Measurements from ENCODE around the gene BUD23. TPM values are rescaled to one million over a fixed set of nuclear protein-coding genes. Genes with fewer than 3 reads are reported as not detected.
A peak's percentile ranks its signal among the peaks of the same experiment; 100 is the strongest.

The BUD23 gene
- total and polyA plus RNA-seq, 10 donors: 44.2 to 71.4 (median 54.6) TPM

DNA sequence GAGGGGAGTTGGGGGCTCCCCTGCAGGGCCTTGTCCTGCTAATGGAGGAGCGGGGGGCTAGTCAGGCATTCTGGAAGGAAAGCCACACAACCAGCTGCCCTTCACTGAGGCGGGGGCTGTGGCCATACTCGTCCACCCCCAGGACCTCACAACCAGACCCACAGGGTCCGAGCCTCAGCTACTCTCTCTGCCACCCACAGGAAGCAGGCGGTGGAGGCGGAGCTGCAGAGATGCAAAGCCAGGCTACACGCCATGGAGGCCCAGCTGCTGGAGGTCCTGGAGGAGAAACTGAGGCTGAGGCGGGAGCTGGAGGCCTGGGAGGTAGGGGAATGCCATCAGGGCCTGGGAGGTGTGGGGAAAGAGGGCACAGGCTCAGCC is 52.1 kb downstream of the BUD23 start:
- H3K27ac ChIP-seq: peak overlapping the region in 5 of 8 donors; percentile 56 to 89 (median 83)
- TF ChIP-seq, protein P1, sequence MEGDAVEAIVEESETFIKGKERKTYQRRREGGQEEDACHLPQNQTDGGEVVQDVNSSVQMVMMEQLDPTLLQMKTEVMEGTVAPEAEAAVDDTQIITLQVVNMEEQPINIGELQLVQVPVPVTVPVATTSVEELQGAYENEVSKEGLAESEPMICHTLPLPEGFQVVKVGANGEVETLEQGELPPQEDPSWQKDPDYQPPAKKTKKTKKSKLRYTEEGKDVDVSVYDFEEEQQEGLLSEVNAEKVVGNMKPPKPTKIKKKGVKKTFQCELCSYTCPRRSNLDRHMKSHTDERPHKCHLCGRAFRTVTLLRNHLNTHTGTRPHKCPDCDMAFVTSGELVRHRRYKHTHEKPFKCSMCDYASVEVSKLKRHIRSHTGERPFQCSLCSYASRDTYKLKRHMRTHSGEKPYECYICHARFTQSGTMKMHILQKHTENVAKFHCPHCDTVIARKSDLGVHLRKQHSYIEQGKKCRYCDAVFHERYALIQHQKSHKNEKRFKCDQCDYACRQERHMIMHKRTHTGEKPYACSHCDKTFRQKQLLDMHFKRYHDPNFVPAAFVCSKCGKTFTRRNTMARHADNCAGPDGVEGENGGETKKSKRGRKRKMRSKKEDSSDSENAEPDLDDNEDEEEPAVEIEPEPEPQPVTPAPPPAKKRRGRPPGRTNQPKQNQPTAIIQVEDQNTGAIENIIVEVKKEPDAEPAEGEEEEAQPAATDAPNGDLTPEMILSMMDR (IDR thresholded peaks at IDR 0.05 in 8 of 11, conservative IDR thresholded peaks at IDR 0.05 in 3 of 11): no peak
- TF ChIP-seq POLR2AphosphoS5 (IDR thresholded peaks at IDR 0.05): no peak
- DNase-seq: peak; percentile 80
- no peak overlapping the region for H3K4me3 ChIP-seq
- intact Hi-C loops (cut with DNase I; ENCODE audit: low total_unique reads): loop anchor here (5.0 to 10.0 kb wide), 2 partner anchors 51 to 117 kb away; partner anchors contain the start of genes BUD23 and DNAJC30
- 87 to 100% (median 91%) methylated on average over 1 to 8 of the region's 8 CpGs for WGBS, 5 donors
- H3K36me3 ChIP-seq: peaks cover 0 to 23% (median 14%) of the 10 kb centered on the region in 6 donors
- no peaks in the 10 kb centered on the region for H3K9me3 ChIP-seq
- H3K27me3 ChIP-seq (replicated peaks in 1 of 7): no peaks in the 10 kb centered on the region
- peaks cover 6 to 57% (median 31%) of the 10 kb centered on the region in 6 donors for H3K4me1 ChIP-seq

DNA sequence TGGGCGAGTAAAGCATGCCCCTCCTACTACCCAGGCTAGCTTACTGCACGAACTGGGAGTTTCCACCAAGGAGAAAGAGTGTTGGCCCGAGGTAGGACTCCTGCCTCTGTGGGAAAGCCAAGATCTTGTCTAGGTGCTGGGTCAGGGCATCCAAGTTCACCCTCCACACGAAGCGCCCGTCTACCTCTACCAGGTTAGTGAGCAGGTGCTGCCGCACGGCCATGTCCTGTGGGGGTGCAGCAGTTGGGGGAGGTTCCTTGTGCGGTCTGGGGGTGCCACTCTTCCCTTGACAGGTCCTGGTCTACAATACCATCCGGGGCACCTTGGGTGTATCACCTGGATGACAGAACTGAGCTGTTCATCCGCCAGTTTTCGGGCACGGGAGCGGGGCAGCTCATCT is 53.5 kb downstream of the BUD23 start:
- peaks cover 0 to 23% (median 14%) of the 10 kb centered on the region in 6 donors for H3K36me3 ChIP-seq
- peaks cover 6 to 51% (median 31%) of the 10 kb centered on the region in 6 donors for H3K4me1 ChIP-seq
- H3K4me3 ChIP-seq: no peak overlapping the region
- DNase-seq: peak; percentile 79
- no peaks in the 10 kb centered on the region for H3K27me3 ChIP-seq (replicated peaks in 1 of 7)
- no peaks in the 10 kb centered on the region for H3K9me3 ChIP-seq
- TF ChIP-seq POLR2A (IDR thresholded peaks at IDR 0.05) (no peak), POLR2AphosphoS5 (IDR thresholded peaks at IDR 0.05) (no peak)
- TF ChIP-seq, protein P1 (IDR thresholded peaks at IDR 0.05 in 8 of 11, conservative IDR thresholded peaks at IDR 0.05 in 3 of 11): no peak
- 90 to 98% (median 93%) methylated on average over 5 to 14 of the region's 14 CpGs for WGBS, 5 donors
- no peak overlapping the region for H3K27ac ChIP-seq
- intact Hi-C loops (cut with DNase I; ENCODE audit: low total_unique reads): loop anchor here (5.0 to 10.0 kb wide), 2 partner anchors 52 to 115 kb away; partner anchors contain the start of genes BUD23 and DNAJC30

DNA sequence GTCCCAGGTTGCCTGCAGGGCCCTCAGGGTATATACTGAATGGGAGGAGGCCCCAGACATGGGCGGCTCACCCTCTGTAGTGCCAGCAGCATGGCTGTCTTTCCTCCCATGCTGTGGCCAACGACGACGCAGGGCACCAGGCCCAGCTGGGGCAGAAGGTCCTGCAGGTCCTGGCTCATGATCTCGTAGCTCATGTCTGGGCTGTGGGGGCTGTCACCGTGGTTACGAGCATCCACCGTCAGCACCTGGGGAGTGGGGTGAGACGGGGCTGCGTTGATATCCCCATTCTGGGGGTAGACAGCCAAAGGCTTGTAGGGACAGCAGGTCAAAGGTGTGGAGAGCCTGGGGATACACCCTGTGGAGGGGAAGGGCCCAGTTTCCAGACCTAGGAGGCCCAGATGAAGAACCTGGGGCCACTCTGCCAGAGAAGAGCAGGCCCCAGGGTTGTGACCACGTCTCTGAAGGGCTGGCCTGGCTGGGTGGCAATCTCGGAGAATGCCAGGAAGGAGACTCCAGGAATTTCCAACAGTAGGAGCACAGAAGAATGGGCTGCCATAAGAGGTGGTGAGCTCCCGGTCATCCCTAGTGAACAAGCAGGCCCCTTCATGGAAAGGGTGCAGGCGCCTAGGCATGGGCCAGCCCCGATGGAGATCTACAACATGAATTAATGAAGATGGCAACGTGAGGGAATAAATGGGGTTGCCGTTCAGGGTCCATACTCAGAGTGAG is 54.3 kb downstream of the BUD23 start:
- Histone ChIP-seq H3K27me3 (replicated peaks in 1 of 7) (no peaks in the 10 kb centered on the region), H3K36me3 (peaks cover 0 to 23% (median 14%) of the 10 kb centered on the region in 6 donors), H3K4me3 (peak overlapping the region; percentile 82 to 98 (median 94)), H3K9me3 (no peaks in the 10 kb centered on the region), H3K4me1 (peaks cover 6 to 54% (median 33%) of the 10 kb centered on the region in 6 donors), H3K27ac (peak overlapping the region; percentile 72 to 95 (median 90))
- intact Hi-C loops (cut with DNase I; ENCODE audit: low total_unique reads): loop anchor here (5.0 to 10.0 kb wide), 2 partner anchors 53 to 115 kb away; partner anchors contain the start of genes BUD23 and DNAJC30
- TF ChIP-seq POLR2AphosphoS5 (IDR thresholded peaks at IDR 0.05) (no peak), POLR2A (IDR thresholded peaks at IDR 0.05) (no peak)
- TF ChIP-seq, protein P1 (IDR thresholded peaks at IDR 0.05 in 8 of 11, conservative IDR thresholded peaks at IDR 0.05 in 3 of 11): no peak
- WGBS, 5 donors: 74 to 80% (median 79%) methylated on average over 16 to 17 of the region's 17 CpGs
- peak; percentile 87 for DNase-seq

DNA sequence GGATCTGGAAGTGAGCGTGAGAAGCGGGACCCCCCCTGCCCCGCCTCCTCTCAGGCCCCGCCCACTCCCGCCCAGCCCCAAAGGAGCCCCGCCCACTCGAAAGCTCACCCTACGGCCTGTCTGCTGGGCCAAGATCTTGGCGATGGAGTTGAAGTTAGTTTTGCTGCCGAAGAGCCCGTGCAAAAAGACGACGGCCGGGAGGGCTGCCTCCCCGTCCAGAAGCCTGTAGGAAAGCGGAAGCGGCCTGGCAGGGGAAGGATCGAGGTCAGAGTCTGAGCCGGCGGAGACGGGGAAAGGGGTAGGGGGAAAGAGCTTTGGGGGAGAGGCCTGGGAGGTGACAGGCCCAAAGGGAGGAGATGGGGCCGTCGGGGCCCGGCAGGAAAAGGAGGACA is 54.8 kb downstream of the BUD23 start:
- Histone ChIP-seq H3K27me3 (replicated peaks in 1 of 7) (peaks cover 0 to 3% (median 0%) of the 10 kb centered on the region in 7 donors), H3K4me3 (peak overlapping the region; percentile 82 to 98 (median 94)), H3K4me1 (peaks cover 6 to 59% (median 39%) of the 10 kb centered on the region in 6 donors), H3K36me3 (peaks cover 0 to 23% (median 14%) of the 10 kb centered on the region in 6 donors), H3K27ac (peak overlapping the region; percentile 72 to 95 (median 90)), H3K9me3 (no peaks in the 10 kb centered on the region)
- intact Hi-C loops (cut with DNase I; ENCODE audit: low total_unique reads): loop anchor here (5.0 to 10.0 kb wide), 2 partner anchors 53 to 114 kb away; partner anchors contain the start of genes BUD23 and DNAJC30
- WGBS, 5 donors: 0 to 1% (median 0%) methylated on average over 23 to 24 of the region's 24 CpGs
- no peak for DNase-seq
- TF ChIP-seq, protein P1 (IDR thresholded peaks at IDR 0.05 in 8 of 11, conservative IDR thresholded peaks at IDR 0.05 in 3 of 11): no peak
- TF ChIP-seq POLR2AphosphoS5 (IDR thresholded peaks at IDR 0.05): no peak
- no peak for TF ChIP-seq POLR2A (IDR thresholded peaks at IDR 0.05)

Data from spleen (tissue), 11 donors.